Measurements from ENCODE around the gene TRAPPC1. TPM values are rescaled to one million over a fixed set of nuclear protein-coding genes. Genes with fewer than 3 reads are reported as not detected.
"Not testable (repeated sequence)": the region's sequence is repeated elsewhere in the genome, so short reads cannot be mapped to it uniquely, and the experiment has no call there.

The TRAPPC1 gene, protein sequence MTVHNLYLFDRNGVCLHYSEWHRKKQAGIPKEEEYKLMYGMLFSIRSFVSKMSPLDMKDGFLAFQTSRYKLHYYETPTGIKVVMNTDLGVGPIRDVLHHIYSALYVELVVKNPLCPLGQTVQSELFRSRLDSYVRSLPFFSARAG
- 10 to 100 TPM; 53.7 to 72.7 TPM for total RNA-seq
- long read RNA-seq, donor 1, partial matches to known transcripts, result 0 of 4 reads
- long read RNA-seq, donor 1, other reads (novel, unspliced or antisense), result 1 of 4 reads
- long read RNA-seq, donor 2, transcript TRAPPC1-202 (5 exons, 759 nt), result major isoform, 5 of 10 reads
- long read RNA-seq, donor 2, partial matches to known transcripts, result 0 of 10 reads
- long read RNA-seq, donor 2, other reads (novel, unspliced or antisense), result 1 of 10 reads

- intact Hi-C loops (cut with DNase I), result loop anchor here in 1 of 2 donors (10.0 kb wide), 1 partner anchor 693 kb away; no protein-coding TSS in a partner anchor
- peak; percentile 100 for DNase-seq (ENCODE audit: low spot score)
Measured at GRCh38 chr17:7931709-7932482, at the start of gene TRAPPC1, which contains the start of gene CNTROB. Gene TRAPPC1, minus strand, starts transcription at chr17:7931946. Its CDS starts 117 bp downstream, at chr17:7931829. Gene CNTROB, plus strand, starts transcription at chr17:7932206. Its CDS starts 874 bp downstream, at chr17:7933080.

- intact Hi-C loops (cut with DNase I), result no loop called here
- no peak for DNase-seq (ENCODE audit: low spot score)
Measured at GRCh38 chr17:7977805-7978204, 46.1 kb upstream of the TRAPPC1 start.

- no peak for DNase-seq (ENCODE audit: low spot score)
- intact Hi-C loops (cut with DNase I), result no loop called here
Measured at GRCh38 chr17:7977039-7977438, 45.3 kb upstream of the TRAPPC1 start.

DNA sequence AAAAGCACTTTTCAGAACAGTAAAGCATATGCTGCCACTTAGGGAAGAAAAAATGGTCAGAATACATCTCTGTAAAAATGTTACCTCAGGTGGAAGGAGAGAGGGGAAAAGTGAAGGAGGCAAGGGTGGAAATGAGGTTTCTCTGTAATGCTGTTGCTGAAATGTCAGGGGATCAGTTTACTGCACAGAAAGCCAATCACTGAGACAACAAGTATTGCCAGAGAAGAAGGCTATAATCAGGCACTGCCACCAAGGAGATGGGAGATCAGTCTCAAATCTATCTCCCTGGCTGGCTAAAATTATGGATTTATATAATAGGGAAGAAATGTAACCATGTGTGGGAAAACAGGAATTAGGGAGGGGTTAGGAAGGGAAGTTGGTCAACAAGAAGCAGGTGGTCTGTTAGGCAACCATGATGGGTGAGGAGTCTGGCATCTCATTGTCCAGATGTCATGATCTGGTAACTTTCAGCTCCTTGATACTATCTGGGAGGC lies 42.9 kb upstream of the TRAPPC1 start:
- DNase-seq (ENCODE audit: low spot score), result no peak
- intact Hi-C loops (cut with DNase I), result no loop called here

DNA sequence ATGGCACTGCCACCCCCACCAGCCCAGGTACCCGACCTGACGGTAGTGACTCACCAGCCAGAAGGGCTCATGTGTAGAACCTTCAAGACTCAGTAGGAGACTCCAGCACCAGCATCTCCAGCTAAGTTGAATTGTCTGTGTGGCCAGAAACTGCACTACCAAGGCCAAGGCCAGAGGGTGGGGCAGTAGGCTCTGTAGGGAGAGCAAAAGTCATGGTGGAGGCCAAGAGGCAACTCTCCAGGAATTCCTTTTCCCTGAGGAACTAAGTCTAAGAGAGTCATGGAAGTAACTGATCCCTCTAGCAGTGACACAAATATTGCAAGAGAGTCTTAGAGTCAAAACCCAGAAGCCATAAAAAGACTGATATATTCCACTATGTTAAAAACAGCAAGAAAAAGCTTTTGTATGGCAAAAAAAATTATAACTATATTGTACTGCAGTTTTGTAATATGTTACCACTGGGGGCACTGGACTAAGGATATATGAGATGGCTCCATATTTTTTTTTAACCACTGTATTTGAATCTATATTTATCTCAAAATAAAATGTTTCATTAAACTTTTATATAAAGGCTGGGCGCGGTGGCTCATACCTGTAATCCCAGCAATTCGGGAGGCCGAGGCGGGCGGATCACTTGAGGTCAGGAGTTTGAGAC lies 40.5 kb upstream of the TRAPPC1 start:
- no peak for DNase-seq (ENCODE audit: low spot score)
- intact Hi-C loops (cut with DNase I), result no loop called here

DNA sequence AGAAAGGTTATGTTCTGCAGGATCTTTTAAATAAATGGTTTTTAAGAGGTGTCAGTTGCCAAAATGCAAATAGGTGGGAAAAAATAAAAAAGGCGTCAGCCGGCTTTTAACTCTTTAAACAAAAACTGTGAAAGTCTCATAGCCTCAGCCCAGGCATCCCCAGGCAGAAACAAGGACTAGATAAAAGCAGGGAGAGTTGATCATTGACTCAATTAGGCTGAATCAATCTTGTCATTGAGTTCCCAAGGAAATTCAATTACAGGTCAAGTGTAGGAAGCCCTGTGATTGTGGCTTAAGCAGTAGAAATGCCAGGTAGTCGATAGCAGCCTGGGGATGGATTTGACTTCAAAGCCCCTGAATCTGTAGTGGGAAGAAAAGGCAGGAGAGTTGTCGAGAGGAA lies 39.9 kb upstream of the TRAPPC1 start:
- intact Hi-C loops (cut with DNase I), result no loop called here
- no peak for DNase-seq (ENCODE audit: low spot score)

DNA sequence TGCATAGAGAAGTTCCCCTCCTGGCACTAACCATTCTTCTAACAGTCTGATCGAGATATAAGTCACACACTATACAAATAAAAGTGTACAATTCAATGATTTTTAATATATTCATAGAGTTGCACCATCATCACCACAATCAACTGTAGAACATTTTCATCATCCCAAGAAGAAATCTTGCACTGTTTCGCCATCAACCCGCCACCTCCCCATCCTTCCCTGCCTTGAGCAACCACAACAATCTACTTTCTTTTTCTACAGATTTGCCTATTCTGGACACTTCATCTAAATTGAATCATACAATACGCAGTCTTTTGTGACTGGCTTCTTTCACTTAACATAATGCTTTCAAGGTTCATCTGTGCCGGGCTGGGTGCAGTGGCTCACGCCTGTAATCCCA lies 37.7 kb upstream of the TRAPPC1 start:
- no peak for DNase-seq (ENCODE audit: low spot score)
- intact Hi-C loops (cut with DNase I), result no loop called here

DNA sequence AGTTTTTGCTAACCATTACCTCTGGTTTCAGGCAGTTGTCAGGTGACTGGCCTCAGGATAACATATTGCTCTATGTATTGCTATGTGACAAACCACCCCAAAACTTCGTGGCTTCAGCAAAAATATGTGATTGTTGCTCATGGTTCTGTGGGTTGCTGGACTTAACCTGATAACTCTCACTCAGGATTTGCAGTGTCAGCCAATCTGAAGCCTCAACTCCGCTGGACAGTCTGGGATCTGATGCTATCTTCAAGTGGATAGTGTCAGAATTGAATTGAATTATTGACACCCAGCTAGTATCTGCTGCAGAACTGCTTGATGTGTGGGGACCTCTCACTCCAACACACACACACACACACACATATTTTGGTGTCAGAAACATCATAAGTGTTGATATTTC lies 36.0 kb upstream of the TRAPPC1 start:
- intact Hi-C loops (cut with DNase I), result no loop called here

DNA sequence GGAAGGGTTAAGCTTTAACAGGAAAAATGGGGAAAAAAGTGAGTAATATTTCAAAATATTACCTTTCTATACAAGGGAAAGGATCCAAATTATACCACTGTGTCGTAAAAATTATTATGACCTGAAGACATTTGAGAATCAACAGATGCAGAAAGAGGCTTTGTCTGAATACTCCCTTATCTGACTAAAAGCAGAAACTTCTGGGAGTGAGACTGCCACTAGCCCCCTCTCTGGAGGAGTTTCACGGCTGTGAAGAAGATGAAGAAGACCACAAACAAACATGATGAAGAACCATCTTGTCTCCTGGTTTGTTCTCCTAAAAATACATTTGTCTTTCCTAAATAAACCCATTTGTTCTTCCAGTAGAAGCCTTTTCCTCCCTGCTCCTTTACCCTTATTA lies 29.7 kb upstream of the TRAPPC1 start:
- no peak for DNase-seq (ENCODE audit: low spot score)
- intact Hi-C loops (cut with DNase I), result no loop called here

More for the DNA sequence above, 36.0 kb upstream of the TRAPPC1 start:
- no peak for DNase-seq (ENCODE audit: low spot score)

DNA sequence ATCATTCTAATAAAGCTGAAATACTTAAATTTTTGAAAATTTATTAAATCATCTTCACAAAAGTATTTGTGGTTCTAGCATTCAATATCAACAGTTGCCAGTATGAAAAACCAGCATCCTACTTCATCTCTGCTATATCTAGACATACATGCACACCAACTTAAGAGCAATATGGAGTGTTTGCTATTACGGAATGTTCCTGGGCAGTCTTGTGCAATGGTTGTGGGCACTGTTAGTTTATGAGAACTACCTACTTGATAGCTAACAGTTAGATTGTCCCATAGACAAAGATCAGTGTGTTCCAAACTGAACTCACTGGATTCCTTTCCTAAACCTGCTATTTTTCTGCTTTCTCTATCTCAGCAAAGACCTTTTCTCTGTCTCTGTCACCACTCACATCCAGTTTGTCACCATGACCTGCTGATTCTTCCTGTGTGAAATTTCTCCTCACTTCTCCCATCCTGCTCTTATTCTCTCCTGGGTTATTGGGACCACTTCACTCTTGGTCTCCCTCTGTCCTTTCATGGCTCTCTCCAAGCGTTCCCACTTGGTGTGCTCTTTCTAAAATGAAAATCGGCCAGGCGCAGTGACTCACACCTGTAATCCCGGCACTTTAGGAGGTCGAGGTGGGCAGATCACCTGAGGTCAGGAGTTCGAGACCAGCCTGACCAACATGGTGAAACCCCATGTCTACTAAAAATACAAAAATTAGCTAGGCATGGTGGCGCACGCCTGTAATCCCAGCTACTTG lies 27.9 kb upstream of the TRAPPC1 start:
- intact Hi-C loops (cut with DNase I), result no loop called here

DNA sequence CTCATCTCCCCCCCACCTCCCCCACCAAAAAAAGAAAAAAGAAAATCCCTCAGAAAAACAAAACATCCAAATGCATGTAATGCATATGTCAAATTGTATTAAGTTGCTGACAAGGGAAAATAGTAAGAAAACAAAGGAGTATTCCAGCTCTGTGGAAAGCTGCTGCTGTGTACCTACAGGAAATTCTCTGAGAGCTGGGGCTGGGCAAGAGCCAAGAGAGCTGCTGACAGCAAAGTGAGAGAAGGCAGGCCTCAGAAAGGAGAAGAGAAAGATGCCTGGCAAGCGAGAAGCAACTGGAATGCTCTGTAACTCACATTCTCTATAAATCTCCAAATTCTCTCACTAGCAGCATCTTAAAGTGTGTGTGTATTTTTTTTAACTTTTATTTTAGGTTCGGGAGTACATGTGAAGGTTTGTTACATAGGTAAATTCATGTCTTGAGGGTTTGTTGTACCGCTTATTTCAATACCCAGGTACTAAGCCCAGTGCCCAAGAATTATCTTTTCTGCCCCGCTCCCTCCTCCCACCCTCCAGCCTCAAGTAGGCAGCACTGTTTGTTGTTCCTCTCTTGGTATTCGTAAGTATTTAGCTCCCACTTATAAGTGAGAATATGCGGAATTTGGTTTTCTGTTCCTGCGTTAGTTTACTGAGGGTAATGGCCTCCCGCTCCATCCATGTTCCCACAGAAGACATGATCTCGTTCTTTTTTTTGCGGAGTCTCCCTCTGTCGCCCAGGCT lies 24.7 kb upstream of the TRAPPC1 start:
- intact Hi-C loops (cut with DNase I), result no loop called here
- DNase-seq (ENCODE audit: low spot score), result no peak

More for the DNA sequence above, 27.9 kb upstream of the TRAPPC1 start:
- no peak for DNase-seq (ENCODE audit: low spot score)

GRCh38 chr17:7955414-7956227 lies 23.9 kb upstream of the TRAPPC1 start:
- intact Hi-C loops (cut with DNase I), result no loop called here
- DNase-seq (ENCODE audit: low spot score), result no peak

DNA sequence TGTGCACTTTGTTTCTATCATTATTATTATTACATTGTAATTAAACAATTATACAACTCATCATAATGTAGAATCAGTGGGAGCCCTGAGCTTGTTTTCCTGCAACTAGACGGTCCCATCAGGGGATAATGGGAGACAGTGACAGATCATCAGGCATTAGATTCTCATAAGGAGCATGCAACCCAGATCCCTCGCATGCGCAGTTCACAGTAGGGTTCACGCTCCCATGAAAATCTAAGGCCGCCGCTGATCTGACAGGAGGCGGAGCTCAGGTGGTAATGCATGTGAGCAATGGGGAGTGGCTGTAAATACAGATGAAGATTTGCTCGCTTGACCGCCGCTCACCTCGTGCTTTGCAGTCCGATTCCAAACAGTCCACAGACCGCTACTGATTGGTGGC lies 21.5 kb upstream of the TRAPPC1 start:
- intact Hi-C loops (cut with DNase I); DNase-seq (ENCODE audit: low spot score): not testable (repeated sequence)

DNA sequence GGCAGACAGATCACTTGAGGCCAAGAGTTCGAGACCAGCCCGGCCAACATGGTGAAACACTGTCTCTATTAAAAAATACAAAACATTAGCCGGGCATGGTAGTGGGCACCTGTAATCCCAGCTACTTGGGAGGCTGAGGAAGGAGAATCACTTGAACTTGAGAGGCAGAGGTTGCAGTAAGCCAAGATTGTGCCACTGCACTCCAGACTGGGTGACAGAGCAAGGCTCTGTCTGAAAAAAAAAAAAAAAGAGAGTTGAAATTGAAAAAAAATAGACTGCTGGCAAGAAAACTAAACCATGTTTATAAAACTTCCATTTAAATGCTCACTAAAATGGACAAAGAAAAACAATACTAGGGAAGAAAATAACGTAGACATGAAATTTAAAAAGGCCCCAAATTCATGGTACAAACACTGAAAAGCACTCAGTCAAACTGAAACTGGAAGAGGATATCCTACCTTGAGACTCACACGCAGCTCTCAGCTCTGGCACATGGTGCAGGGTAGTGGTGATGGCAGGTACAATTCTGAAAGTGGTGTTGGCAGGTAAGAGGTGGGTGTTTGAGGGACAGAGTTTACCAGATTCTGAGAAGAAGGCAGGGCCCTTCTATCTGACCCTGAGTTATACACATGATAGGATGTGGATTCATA lies 19.5 kb upstream of the TRAPPC1 start:
- DNase-seq (ENCODE audit: low spot score), result no peak
- intact Hi-C loops (cut with DNase I), result no loop called here

DNA sequence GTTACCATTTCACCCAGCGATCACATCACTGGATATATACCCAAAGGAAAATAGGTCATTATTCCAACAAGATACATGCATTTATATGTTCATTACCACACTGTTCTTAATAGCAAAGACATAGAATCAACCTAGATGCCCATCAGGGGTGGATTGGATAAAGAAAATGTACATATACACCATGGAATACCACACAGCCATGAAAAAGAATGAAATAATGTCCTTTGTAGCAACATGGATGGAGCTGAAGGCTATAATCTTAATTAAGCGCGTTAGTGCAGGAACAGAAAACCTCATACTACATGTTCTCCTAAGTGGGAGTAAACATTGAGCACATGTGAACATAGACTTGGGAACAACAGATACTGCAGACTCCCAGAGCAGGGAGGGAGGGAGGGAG lies 18.8 kb upstream of the TRAPPC1 start:
- intact Hi-C loops (cut with DNase I), result no loop called here
- no peak for DNase-seq (ENCODE audit: low spot score)

GRCh38 chr17:7947651-7948050 lies 15.9 kb upstream of the TRAPPC1 start:
- DNase-seq (ENCODE audit: low spot score), result no peak
- intact Hi-C loops (cut with DNase I), result no loop called here

DNA sequence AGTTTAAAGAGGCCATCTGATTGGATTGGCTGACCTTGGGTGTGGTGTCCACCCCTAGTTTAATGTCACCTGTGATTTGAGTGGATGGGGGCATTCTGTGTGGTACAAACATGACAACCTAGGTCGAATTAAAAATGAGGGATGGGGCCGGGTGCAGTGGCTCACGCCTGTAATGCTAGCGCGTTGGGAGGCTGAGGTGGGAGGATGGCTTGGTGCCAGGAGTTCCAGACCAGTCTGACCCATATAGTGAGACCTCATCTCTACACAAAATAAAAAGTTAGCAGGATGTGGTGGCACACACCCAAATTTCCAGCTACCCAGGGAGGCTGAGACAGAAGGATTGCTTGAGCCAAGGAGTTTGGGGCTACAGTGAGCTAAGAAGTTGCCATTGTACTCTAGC lies 14.7 kb upstream of the TRAPPC1 start:
- intact Hi-C loops (cut with DNase I), result no loop called here
- DNase-seq (ENCODE audit: low spot score), result peak; percentile 36
